Gastrocnemius medialis (tissue), 4 donors: Measurements from ENCODE around the gene CLEC18A.

Experiments used
- POLR2A ChIP-seq, 2 donors: fragments of 450-650 bp; IDR thresholded peaks; one replicate each; pipeline ENCODE4 v1.6.1; 2017; ENCODE audit warnings: antibody characterized with exemption in 2 of 2, mild to moderate bottlenecking in 2 of 2, moderate library complexity in 2 of 2
- TF ChIP-seq, protein P1 (sequence below), 5 experiments: fragments of 450-650 bp in 3 of 5; fragments of 200-600 bp in 2 of 5; sonication (generic) in 2 of 5; IDR thresholded peaks in 4 of 5; conservative IDR thresholded peaks in 1 of 5; 1 replicate in 4 of 5; 2 replicates in 1 of 5; pipeline ENCODE4 v1.5.1; 2016 to 2019; ENCODE audit warnings: antibody characterized with exemption in 5 of 5, mild to moderate bottlenecking in 3 of 5, moderate library complexity in 3 of 5

GRCh38 chr16:69916462-69916861, 34.7 kb upstream of the CLEC18A start:
- no peak for TF ChIP-seq POLR2A (IDR thresholded peaks at IDR 0.05)
- TF ChIP-seq, protein P1, sequence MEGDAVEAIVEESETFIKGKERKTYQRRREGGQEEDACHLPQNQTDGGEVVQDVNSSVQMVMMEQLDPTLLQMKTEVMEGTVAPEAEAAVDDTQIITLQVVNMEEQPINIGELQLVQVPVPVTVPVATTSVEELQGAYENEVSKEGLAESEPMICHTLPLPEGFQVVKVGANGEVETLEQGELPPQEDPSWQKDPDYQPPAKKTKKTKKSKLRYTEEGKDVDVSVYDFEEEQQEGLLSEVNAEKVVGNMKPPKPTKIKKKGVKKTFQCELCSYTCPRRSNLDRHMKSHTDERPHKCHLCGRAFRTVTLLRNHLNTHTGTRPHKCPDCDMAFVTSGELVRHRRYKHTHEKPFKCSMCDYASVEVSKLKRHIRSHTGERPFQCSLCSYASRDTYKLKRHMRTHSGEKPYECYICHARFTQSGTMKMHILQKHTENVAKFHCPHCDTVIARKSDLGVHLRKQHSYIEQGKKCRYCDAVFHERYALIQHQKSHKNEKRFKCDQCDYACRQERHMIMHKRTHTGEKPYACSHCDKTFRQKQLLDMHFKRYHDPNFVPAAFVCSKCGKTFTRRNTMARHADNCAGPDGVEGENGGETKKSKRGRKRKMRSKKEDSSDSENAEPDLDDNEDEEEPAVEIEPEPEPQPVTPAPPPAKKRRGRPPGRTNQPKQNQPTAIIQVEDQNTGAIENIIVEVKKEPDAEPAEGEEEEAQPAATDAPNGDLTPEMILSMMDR (IDR thresholded peaks at IDR 0.05 in 4 of 5, conservative IDR thresholded peaks at IDR 0.05 in 1 of 5), result no peak
